ENCODE results near the gene TNFRSF17.
"Not testable (repeated sequence)": the region's sequence is repeated elsewhere in the genome, so short reads cannot be mapped to it uniquely, and the experiment has no call there.

The TNFRSF17 gene

DNA sequence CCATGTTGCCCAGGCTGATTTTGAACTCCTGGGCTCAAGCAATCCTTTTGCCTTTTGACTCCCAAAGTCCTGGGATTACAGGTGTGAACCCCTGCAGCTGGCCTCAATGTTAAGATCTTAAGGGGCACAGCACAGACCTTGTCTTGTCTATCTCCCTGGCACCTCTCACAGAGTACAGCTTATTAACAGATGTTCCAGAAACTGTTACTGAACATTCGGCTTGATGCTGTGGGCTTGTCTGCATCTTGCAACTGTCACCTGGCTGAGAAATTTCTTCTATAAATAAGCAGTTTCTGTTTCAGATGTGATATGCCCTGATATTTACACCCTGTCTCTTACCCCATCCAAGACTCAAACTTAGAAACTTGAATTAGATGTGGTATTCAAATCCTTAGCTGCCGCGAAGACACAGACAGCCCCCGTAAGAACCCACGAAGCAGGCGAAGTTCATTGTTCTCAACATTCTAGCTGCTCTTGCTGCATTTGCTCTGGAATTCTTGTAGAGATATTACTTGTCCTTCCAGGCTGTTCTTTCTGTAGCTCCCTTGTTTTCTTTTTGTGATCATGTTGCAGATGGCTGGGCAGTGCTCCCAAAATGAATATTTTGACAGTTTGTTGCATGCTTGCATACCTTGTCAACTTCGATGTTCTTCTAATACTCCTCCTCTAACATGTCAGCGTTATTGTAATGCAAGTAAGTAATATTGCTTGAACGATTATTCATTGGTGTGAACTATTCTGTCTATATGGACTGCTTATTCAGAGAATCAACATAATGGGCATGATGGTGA, at the start of gene TNFRSF17:
Gene TNFRSF17 (plus strand): TSS at position 450 of the 791 bp plus-strand sequence. CDS start 115 bp downstream, at position 565.
- DNase-seq = no peak

DNA sequence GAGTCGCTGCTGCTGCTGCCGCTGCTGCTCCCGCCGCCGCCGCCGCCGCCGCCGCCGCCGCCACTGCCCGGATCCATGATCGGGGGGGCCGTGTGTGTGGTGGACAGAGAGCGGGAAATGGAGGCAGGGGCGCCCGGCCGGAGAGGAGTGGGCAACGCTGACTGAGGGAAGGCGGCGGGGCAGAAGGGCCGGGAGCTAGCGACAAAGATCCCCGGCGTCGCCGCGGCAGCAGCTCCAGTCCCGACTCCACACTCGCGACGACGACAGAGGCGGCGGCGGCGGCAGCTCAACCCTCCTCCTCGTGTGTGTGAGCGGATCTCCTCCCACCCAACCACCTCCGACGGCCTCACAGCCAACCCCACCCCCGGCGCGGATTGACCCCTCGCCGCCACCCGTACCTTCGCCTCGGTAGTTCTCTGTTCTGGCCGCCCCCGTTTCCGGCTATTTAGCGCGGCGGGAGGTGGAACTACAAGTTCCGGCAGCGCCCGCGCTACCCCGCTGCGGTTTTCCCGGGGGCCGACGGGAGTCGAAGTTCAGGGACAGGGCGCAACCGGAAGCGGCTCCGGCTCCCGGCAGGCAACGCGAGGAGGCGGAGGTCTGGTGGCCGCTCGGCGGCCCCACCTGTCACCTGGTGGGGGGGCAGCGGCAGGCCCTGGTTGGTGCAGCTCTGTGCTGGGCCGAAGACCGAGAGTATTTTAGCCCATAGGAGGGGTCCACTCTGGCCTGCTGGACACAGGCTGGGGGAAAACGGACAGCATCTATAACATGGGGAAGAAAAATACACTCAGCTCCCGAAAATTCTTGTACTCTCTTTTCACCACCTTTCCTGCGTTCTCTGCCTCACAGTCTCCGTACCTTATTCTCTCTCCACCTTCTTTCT, 49.1 kb upstream of the TNFRSF17 start, which contains the start of gene GSPT1:
Gene GSPT1 (minus strand): TSS at position 313 of the 880 bp plus-strand sequence. CDS start 236 bp downstream, at position 77.
- peak; percentile 99 for DNase-seq

DNA sequence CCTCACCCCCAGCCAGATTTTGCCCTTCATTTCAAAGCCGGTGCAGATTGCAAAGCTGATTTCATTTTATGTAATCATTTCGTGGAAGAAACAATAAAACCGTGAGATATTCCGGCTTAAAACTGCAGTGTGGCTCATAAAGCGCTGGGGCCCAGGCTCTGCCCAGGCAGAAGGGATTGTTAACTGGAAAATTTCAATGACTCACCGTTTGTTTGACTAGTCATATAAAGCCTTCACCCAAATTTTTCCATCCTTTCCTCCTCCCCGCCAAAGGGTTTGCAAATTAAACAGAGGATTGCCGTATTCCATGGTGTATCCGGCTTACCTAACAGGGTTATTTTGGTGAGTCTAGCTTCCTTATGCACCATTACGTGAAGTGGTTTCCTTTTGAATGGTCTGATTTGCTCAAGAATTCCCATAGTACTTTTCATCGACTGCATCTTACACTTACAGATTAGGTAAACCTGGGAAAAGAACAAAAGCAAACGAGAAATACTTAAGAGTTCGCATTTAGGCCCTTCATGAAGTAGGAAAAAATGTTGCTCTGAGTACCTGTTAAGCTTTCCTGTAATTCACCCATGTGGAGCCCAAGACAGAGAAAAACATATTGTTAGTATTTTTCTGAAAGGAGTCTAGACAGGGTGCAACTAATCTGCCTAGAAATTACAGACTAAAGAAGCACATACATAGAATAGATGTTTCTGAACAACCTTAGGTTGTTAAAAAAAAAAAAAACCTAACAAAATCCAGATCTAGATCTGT, 48.3 kb upstream of the TNFRSF17 start:
- DNase-seq = no peak

DNA sequence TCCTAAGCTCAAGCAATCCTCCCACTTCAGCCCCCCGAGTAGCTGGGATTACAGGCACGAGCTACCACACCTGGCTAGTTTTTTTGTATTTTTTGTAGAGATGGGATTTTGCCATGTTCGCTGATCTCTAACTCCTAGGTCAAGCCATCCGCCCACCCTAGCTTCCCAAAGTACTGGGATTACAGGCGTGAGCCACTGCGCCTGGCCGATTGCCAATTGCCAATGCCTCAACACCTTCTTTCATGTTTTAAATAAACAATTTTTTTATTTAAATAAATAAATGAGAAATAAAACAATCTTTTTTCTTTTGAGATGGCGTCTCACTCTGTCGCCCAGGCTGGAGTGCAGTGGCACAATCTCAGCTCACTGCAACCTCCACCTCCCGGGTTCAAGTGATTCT, 41.0 kb upstream of the TNFRSF17 start:
- DNase-seq = not testable (repeated sequence)

DNA sequence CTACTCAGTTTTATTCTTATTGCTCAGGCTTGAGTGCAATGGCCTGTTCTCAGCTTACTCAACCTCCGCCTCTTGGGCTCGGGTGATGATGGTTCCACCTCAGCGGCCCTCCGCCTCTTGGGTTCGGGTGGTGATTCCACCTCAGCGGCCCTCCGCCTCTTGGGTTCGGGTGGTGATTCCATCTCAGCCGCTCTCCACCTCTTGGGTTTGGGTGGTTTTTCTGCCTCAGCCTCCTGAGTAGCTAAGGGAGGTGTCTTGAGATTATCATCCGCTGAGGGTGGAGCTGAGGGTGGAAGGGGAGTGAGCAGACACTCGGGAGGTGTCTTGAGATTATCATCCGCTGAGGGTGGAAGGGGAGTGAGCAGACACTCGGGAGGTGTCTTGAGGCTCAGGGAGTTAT, 37.7 kb upstream of the TNFRSF17 start:
- DNase-seq = not testable (repeated sequence)

DNA sequence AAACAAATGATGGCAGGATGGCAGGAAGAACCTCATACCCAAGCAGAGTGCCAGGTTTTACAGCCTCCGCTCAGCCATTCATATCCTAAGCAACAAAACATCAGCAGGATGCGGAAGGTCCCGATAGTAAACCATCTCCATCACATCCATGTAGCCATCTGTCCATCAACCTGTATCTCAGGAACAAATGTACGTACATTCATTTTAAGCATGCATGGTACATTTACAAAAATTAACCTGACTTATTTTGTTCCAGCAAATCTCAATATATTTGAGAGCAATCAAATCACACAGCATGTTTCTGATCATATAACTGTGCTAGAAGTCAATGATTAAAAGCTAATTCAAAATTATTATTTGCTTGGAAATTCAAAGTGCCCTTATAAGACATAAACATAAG, 23.1 kb upstream of the TNFRSF17 start, which contains the start of gene NPIPB2:
Gene NPIPB2 (minus strand): TSS at position 101 of the 400 bp plus-strand sequence. CDS start 0 bp downstream, at position 101.
- not testable (repeated sequence) for DNase-seq

DNA sequence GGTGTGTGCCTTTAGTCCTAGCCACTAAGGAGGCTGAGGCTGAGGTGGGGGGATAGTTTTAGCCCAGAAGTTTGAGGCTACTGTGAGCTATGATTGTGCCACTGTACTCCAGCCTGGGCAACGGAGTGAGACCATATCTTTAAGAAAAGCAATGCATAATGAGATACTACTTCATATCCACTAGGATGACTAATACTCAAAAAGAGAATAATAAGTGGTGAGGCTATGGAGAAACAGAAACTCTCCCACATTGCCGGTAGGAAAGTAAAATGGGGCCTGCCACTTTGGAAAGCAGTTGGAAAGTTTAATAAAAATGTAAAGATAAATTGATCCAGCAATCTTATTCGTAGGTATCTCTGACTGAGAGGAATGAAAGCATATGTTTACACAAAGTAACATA, 18.6 kb upstream of the TNFRSF17 start:
- DNase-seq = no peak

DNA sequence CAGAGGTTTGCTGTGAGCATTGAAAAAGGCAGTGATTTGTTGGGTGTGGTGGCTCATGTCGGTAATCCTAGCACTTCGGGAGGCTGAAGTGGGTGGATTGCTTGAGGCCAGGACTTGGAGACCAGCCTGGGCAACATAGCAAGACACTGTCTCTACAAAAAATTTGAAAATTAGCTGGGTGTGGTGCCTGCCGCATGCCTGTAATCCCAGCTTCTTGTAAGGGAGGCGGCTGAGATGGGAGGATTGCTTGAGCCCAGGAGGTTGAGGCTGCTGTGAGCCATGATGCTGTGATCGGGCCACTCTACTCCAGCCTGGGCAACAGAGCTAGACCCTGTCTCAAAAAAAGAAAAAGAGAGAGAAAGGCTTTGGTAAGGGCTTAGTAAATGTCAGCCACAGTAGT, 16.2 kb upstream of the TNFRSF17 start:
- DNase-seq = no peak

DNA sequence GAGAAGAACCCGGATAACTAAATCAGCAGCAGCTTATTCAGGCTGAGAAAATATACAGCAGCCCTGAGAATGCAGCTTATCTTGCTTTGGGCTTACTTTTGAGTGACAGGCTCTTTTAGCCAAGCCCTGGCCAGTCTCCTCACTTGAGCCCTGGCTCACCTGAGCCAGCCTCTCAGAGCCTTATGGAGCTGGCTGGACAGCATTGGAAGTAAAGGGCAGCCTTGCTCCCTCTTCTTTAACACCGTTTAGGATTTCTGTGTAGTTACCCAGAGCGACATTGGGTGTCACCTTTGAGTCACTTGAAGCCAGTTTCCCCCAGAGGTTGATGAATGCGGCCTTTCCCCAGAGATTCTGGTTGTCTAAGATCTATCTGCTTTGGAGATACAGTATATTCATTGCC, 15.5 kb upstream of the TNFRSF17 start:
- no peak for DNase-seq

DNA sequence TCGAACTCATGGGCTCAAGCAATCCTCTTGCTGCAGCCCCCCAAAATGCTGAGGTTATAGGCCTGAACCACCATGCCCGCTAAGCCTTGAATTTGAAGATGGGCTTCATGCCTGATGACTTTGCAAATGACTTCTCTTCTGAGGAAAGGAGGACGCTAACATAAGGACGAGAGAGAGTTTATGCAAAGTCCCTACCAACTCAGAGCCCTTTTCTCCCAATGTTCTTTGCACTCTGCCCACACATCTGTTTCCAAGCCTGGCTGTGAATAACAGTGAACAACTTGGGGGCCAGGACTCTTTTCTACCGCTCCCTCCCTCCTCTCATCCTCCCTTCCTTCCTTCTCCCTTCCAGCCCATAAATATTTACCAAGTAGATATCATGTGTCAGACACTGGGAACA, 14.6 kb upstream of the TNFRSF17 start:
- DNase-seq = no peak

DNA sequence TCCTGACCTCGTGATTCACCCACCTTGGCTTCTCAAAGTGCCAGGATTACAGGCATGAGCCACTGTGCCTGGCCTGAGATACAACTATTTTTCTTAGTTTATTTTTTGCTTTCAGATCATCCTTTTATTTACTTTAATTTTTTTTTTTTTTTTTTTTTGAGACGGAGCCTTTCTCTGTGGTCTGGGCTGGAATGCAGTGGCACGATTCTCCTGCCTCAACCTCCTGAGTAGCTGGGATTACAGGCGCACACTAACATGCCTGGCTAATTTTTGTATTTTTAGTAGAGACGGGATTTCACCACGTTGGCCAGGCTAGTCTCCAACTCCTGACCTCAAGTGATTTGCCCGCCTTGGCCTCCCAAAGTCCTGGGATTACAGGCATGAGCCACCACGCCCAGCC, 11.4 kb upstream of the TNFRSF17 start:
- DNase-seq = not testable (repeated sequence)

DNA sequence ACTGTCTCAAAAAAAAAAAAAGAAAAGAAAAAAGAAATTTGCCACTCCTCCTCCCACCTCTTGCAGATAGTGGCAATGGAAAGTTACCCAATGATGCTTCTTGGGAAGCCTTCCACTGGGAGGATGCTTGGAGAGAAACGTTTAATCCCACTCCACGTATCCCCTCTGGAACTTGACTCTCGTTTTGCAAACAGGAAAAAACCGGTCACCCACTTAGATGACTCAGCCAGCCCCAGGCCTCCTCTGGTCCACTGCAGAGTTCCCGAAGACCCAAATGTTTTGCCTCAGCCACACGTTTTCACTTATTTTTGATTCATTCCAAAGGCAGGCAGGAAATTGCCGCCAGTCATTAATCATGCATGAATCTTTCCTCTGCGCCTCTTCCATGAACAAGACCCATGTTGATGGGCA, 9.3 kb upstream of the TNFRSF17 start:
- no peak for DNase-seq

DNA sequence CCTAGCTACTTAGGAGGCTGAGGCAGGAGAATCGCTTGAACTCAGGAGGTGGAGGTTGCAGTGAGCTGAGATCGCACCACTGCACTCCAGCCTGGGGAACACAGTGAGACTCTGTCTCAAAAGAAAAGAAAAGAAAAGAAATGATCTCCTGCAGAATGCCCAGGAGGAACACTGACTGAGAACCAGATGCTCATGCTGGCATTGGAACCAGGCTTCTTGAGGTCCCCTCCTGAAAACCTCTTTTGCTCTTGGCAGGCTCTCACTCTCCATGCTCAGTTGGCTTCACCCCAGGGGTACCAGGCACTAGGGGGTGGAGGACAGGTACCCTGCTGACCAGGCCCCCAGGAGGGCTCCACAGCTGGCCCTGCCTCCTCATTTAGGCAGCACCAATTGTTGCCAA, 8.5 kb upstream of the TNFRSF17 start:
- no peak for DNase-seq

DNA sequence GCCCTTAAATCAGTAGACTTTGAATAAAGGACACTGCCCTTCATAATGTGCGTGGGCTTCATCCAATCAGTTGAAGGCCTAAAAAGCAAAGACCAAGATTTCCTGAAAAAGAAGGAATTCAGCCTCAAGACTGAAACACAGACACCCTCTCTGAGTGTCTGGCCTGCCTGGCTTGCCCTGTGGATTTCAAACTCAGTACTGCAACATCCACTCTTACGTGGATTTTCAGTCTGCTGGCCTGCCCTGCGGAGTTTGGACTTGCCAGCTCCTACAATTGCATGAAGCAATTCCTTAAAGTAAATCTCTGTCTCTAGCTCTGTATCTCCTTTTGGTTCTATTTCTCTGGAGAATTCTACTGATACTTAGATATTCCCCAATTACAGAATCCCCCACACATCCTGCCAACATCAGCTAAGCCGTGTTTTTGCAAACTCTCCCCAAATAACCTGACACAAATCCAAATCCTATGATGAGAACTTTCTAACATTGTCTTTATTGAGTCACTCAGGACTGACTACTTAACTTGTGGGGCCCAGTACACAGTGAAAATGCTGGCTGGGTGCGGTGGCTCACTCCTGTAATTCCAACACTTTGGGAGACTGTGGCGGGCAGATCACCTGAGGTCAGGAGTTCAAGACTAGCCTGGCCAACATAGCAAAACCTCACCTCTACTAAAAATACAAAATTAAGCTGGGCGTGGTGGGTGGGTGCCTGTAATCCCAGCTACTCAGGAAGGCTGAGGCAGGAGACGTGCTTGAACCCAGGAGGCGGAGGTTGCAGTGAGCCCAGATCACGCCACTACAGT, 7.2 kb upstream of the TNFRSF17 start:
- no peak for DNase-seq

DNA sequence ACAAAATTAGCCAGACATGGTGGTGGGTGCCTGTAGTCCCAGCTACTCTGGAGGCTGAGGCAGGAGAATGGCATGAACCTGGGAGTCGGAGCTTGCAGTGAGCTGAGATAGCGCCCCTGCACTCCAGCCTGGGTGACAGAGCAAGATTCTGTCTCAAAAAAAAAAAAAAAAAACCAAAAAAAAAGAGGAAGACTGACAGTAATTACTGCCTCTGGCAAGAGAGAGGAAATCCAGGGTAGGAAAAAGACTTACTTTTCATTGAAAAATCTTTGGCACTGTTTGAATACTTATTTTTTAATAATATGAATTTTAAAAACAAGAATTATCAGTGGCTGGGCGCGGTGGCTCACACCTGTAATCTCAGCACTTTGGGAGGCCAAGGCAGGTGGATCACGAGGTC, 2.6 kb upstream of the TNFRSF17 start:
- not testable (repeated sequence) for DNase-seq

DNA sequence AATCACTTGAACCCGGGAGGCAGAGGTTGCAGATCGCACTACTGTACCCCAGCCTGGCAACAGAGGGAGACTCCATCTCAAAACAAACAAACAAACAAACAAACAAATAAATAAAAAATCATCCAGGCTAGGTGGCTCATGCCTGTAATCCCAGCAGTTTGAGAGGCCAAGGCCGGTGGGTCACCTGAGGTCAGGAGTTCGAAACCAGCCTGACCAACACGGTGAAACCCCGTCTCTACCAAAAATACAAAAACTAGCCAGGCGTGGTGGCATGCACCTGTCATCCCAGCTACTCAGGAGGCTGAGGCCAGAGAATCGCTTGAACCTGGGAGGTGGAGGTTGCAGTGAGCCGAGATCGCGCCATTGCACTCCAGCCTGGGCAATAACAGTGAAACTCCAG, 2.0 kb upstream of the TNFRSF17 start:
- not testable (repeated sequence) for DNase-seq

DNA sequence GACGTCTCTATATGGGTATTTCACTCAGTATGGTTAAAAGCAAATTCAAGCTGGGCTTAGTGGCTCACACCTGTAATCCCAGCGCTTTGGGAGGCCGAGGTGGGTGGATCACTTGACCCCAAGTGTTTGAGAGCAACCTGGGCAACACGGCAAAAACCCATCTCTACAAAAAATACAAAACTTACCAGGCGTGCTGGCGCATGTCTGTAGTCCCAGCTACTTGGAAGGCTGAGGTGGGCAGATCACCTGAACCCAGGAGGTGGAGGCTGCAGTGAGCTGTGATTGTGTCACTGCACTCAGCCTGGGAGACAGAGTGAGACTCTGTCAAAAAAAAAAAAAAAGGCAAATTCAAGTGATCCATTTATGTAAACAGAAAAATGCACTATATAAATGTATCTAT, 1.3 kb upstream of the TNFRSF17 start:
- no peak for DNase-seq

DNA sequence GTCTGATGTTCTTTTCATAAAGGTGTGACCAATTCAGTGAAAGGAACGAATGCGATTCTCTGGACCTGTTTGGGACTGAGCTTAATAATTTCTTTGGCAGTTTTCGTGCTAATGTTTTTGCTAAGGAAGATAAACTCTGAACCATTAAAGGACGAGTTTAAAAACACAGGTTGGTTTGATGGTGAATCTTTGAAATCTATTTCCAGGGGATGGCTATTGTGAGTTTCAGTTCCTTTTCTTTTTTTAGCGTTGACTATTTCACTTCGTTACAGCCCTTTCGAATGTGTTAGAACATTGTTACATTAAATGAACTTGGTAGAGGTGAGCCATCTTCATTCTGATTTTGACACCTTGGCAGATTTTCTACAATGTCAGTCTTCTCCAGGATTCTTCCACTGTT, 1.2 kb downstream of the TNFRSF17 start:
- no peak for DNase-seq

DNA sequence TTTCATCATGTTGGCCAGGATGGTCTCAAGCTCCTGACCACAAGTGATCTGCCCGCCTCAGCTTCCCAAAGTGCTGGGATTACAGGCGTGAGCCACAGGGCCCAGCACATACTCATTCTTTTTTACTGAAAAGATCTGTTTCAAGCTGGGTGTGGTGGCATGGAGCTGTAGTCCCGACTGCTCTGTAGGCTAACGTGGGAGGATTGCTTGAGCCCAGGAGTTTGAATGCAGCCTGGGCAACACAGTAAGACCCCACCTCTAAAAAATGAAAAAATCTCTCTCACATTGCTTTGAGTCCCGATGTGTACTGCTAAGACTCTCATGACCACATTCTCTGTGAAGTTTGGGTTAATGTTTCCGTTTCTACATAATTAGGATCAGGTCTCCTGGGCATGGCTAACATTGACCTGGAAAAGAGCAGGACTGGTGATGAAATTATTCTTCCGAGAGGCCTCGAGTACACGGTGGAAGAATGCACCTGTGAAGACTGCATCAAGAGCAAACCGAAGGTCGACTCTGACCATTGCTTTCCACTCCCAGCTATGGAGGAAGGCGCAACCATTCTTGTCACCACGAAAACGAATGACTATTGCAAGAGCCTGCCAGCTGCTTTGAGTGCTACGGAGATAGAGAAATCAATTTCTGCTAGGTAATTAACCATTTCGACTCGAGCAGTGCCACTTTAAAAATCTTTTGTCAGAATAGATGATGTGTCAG, 2.3 kb downstream of the TNFRSF17 start:
- DNase-seq = no peak

DNA sequence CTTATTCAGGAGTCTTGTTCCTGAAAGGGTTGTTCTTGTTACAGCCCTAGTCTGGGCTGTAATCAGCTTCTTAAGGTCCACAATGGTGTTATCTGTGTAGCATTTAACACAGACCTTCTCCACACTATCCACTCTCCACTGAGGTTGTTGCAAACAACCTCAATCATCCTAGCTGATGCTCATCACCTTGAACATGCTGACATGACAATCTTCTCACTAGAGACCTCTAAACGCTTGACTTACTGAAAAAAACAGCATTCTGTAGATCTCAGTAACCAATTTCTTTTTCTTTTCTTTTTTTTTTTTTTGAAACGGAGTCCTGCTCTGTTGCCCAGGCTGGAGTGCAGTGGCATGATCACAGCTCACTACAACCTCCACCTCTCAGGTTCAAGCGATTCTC, 3.6 kb downstream of the TNFRSF17 start:
- no peak for DNase-seq

DNA sequence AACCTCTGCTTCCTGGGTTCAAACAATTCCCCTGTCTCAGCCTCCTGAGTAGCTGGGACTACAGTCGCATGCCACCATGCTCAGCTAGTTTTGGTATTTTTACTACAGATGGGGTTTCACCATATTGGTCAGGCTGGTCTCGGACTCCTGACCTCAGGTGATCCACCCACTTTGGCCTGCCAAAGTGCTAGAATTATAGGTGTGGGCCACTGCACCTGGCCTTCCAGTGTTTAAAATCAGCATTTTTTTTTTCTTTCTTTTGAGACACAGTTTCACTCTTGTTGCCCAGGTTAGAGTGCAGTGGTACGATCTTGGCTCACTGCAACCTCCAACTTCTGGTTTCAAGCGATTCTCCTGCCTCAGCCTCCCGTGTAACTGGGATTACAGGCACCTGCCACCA, 5.3 kb downstream of the TNFRSF17 start:
- not testable (repeated sequence) for DNase-seq

All from activated CD4-positive, alpha-beta T cell treated with anti-CD3 and anti-CD28 coated beads, Interleukin-2, amount 50 U/mL, for 4 hours (primary cell).